Measurements from ENCODE around the gene CACNB2. TPM values are rescaled to one million over a fixed set of nuclear protein-coding genes. Genes with fewer than 3 reads are reported as not detected.

CACNB2 gene
- total RNA-seq, 1 experiment from 2014 or later = 34.1 TPM

GRCh38 chr10:18325410-18325809, 185.2 kb downstream of the CACNB2 start:
- no peaks in the 10 kb centered on the region for H3K27me3 ChIP-seq (replicated peaks; ENCODE audit: insufficient read depth, low read depth, low read length, poor library complexity)
- CTCF ChIA-PET = no interaction called here
- BruUV-seq (replicated peaks) = no TSS peak
- H3K4me3 ChIP-seq (ENCODE audit: low read depth, low read length, poor library complexity, severe bottlenecking) = no peak overlapping the region
- no peak for DNase-seq (ENCODE audit: low spot score)
- intact Hi-C loops (cut with micrococcal nuclease; ENCODE audit: unreplicated experiment) = no loop called here
- POLR2A ChIA-PET (ENCODE audit: low non-redundant PET) = interaction anchor here (0.7 kb wide), 1 partner anchor 1109 kb away, joined by 3 read pairs; no protein-coding TSS in a partner anchor
- H3K9me3 ChIP-seq (ENCODE audit: low read depth, low read length, poor library complexity, severe bottlenecking) = no peaks in the 10 kb centered on the region
- no peak for TF ChIP-seq CTCF (conservative IDR thresholded peaks at IDR 0.05; ENCODE audit: low read depth, low read length)
- no peak for TF ChIP-seq EZH2 (IDR thresholded peaks at IDR 0.05; ENCODE audit: borderline replicate concordance, low read depth, low read length, poor library complexity, severe bottlenecking)
- no peaks in the 10 kb centered on the region for H3K4me1 ChIP-seq (ENCODE audit: insufficient read depth, low read length, poor library complexity, severe bottlenecking)
- no peaks in the 10 kb centered on the region for H3K36me3 ChIP-seq (ENCODE audit: insufficient read depth, low read length, poor library complexity, severe bottlenecking)
- H3K27ac ChIP-seq (ENCODE audit: low read depth, low read length, poor library complexity, severe bottlenecking) = no peak overlapping the region

GRCh38 chr10:18325889-18326531, 185.8 kb downstream of the CACNB2 start:
- Histone ChIP-seq H3K4me1 (ENCODE audit: insufficient read depth, low read length, poor library complexity, severe bottlenecking) (no peaks in the 10 kb centered on the region), H3K4me3 (ENCODE audit: low read depth, low read length, poor library complexity, severe bottlenecking) (no peak overlapping the region), H3K36me3 (ENCODE audit: insufficient read depth, low read length, poor library complexity, severe bottlenecking) (no peaks in the 10 kb centered on the region), H3K9me3 (ENCODE audit: low read depth, low read length, poor library complexity, severe bottlenecking) (no peaks in the 10 kb centered on the region), H3K27me3 (replicated peaks; ENCODE audit: insufficient read depth, low read depth, low read length, poor library complexity) (no peaks in the 10 kb centered on the region), H3K27ac (ENCODE audit: low read depth, low read length, poor library complexity, severe bottlenecking) (no peak overlapping the region)
- TF ChIP-seq EZH2 (IDR thresholded peaks at IDR 0.05; ENCODE audit: borderline replicate concordance, low read depth, low read length, poor library complexity, severe bottlenecking) (no peak), CTCF (conservative IDR thresholded peaks at IDR 0.05; ENCODE audit: low read depth, low read length) (no peak)
- no TSS peak for BruUV-seq (replicated peaks)
- ChIA-PET CTCF (no interaction called here), POLR2A (ENCODE audit: low non-redundant PET) (interaction anchor here (0.7 kb wide), 1 partner anchor 1109 kb away, joined by 3 read pairs; no protein-coding TSS in a partner anchor)
- intact Hi-C loops (cut with micrococcal nuclease; ENCODE audit: unreplicated experiment) = no loop called here
- no peak for DNase-seq (ENCODE audit: low spot score)

- BruUV-seq (replicated peaks) = no TSS peak
- no peak overlapping the region for H3K4me3 ChIP-seq (ENCODE audit: low read depth, low read length, poor library complexity, severe bottlenecking)
- TF ChIP-seq CTCF (conservative IDR thresholded peaks at IDR 0.05; ENCODE audit: low read depth, low read length) = no peak
- TF ChIP-seq EZH2 (IDR thresholded peaks at IDR 0.05; ENCODE audit: borderline replicate concordance, low read depth, low read length, poor library complexity, severe bottlenecking) = no peak
These were observed 188.7 kb downstream of the CACNB2 start for GRCh38 chr10:18328941-18329340.

More at GRCh38 chr10:18328941-18329340, 188.7 kb downstream of the CACNB2 start:
- no peak for DNase-seq (ENCODE audit: low spot score)
- POLR2A ChIA-PET (ENCODE audit: low non-redundant PET) = no interaction called here
- H3K4me1 ChIP-seq (ENCODE audit: insufficient read depth, low read length, poor library complexity, severe bottlenecking) = no peaks in the 10 kb centered on the region
- intact Hi-C loops (cut with micrococcal nuclease; ENCODE audit: unreplicated experiment) = no loop called here
- CTCF ChIA-PET = no interaction called here
- H3K36me3 ChIP-seq (ENCODE audit: insufficient read depth, low read length, poor library complexity, severe bottlenecking) = no peaks in the 10 kb centered on the region
- H3K27me3 ChIP-seq (replicated peaks; ENCODE audit: insufficient read depth, low read depth, low read length, poor library complexity) = no peaks in the 10 kb centered on the region
- H3K9me3 ChIP-seq (ENCODE audit: low read depth, low read length, poor library complexity, severe bottlenecking) = no peaks in the 10 kb centered on the region
- H3K27ac ChIP-seq (ENCODE audit: low read depth, low read length, poor library complexity, severe bottlenecking) = no peak overlapping the region
